ENCODE measurements around the gene SLC41A1.
"Not testable (repeated sequence)": the region's sequence is repeated elsewhere in the genome, so short reads cannot be mapped to it uniquely, and the experiment has no call there.

SLC41A1 gene

GRCh38 chr1:205812878-205813754 is at the start of gene SLC41A1:
Gene SLC41A1 (minus strand): TSS chr1:205813198. CDS start chr1:205810441, 2,757 bp downstream.
- peak; percentile 93 for DNase-seq

- no peak for DNase-seq
Measured at GRCh38 chr1:205861540-205861939, 48.5 kb upstream of the SLC41A1 start.

- no peak for DNase-seq
Measured at GRCh38 chr1:205858141-205858961, 45.4 kb upstream of the SLC41A1 start.

GRCh38 chr1:205857501-205857900 is 44.5 kb upstream of the SLC41A1 start:
- not testable (repeated sequence) for DNase-seq

GRCh38 chr1:205856433-205856832 is 43.4 kb upstream of the SLC41A1 start:
- no peak for DNase-seq

GRCh38 chr1:205852969-205853368 is 40.0 kb upstream of the SLC41A1 start:
- DNase-seq = no peak

GRCh38 chr1:205851993-205852392 is 39.0 kb upstream of the SLC41A1 start:
- DNase-seq = no peak

GRCh38 chr1:205849619-205850355 is 36.8 kb upstream of the SLC41A1 start, which contains the start of gene PM20D1:
Gene PM20D1 (minus strand): TSS chr1:205850132. CDS start chr1:205850072, 60 bp downstream.
- DNase-seq = no peak

- DNase-seq = no peak
Measured at GRCh38 chr1:205843036-205843859, 30.2 kb upstream of the SLC41A1 start.

GRCh38 chr1:205842229-205842628 is 29.2 kb upstream of the SLC41A1 start:
- DNase-seq = no peak

- DNase-seq = no peak
Measured at GRCh38 chr1:205840146-205840923, 27.3 kb upstream of the SLC41A1 start.

GRCh38 chr1:205837382-205837970 is 24.5 kb upstream of the SLC41A1 start:
- DNase-seq = no peak

- DNase-seq = no peak
Measured at GRCh38 chr1:205834751-205835150, 21.8 kb upstream of the SLC41A1 start.

- DNase-seq = no peak
Measured at GRCh38 chr1:205832326-205832751, 19.3 kb upstream of the SLC41A1 start.

GRCh38 chr1:205827623-205828022 is 14.6 kb upstream of the SLC41A1 start:
- no peak for DNase-seq

- no peak for DNase-seq
Measured at GRCh38 chr1:205826995-205827394, 14.0 kb upstream of the SLC41A1 start.

GRCh38 chr1:205826016-205826806 is 13.2 kb upstream of the SLC41A1 start:
- no peak for DNase-seq

GRCh38 chr1:205824180-205824579 is 11.2 kb upstream of the SLC41A1 start:
- DNase-seq = no peak

- DNase-seq = not testable (repeated sequence)
Measured at GRCh38 chr1:205823260-205823659, 10.3 kb upstream of the SLC41A1 start.

- no peak for DNase-seq
Measured at GRCh38 chr1:205822397-205822796, 9.4 kb upstream of the SLC41A1 start.

Measured in kidney glomerular epithelial cell (primary cell).